ENCODE results near the gene SZT2. TPM values are rescaled to one million over a fixed set of nuclear protein-coding genes. Genes with fewer than 3 reads are reported as not detected.

Gene SZT2
- total and polyA plus RNA-seq, 12 donors: 8.6 to 44.0 (median 26.0) TPM

Small RNAs within 50 kb of the gene (microRNA-seq; reads per million reads assigned to microRNA genes)
- 0.60 to 1.0 reads per million in 2 donors for gene MIR6734
- gene MIR6735: 0 to 0.51 reads per million in 2 donors

Other genes with a start within 250 kb of the SZT2 start
- 10 to 100 TPM; 18.8 to 35.9 (median 25.9) TPM for gene EBNA1BP2, start 217.6 kb upstream of the SZT2 start, total RNA-seq
- gene EBNA1BP2, start 217.6 kb upstream of the SZT2 start, polyA plus RNA-seq: 100 to 1,000 TPM in 1 of 2 donors, 10 to 100 TPM in 1; 22.1 to 121 TPM
- gene CFAP57, start 217.6 kb upstream of the SZT2 start, total RNA-seq: under 1 TPM in 5 of 10 donors, not detected in 5; 0.10 to 0.35 (median 0.16) TPM
- under 1 TPM; 0.09 to 0.29 TPM for gene CFAP57, start 217.6 kb upstream of the SZT2 start, polyA plus RNA-seq
- under 1 TPM in 5 of 10 donors, not detected in 5; 0.15 to 0.37 (median 0.26) TPM for gene TMEM125, start 119.9 kb upstream of the SZT2 start, total RNA-seq
- under 1 TPM in 1 of 2 donors, not detected in 1; 0.16 TPM for gene TMEM125, start 119.9 kb upstream of the SZT2 start, polyA plus RNA-seq
- gene C1orf210, start 104.3 kb upstream of the SZT2 start, total RNA-seq: not detected
- gene C1orf210, start 104.3 kb upstream of the SZT2 start, polyA plus RNA-seq: not detected
- gene TIE1, start 88.9 kb upstream of the SZT2 start, total RNA-seq: 10 to 100 TPM; 19.9 to 55.8 (median 28.4) TPM
- gene TIE1, start 88.9 kb upstream of the SZT2 start, polyA plus RNA-seq: 10 to 100 TPM; 38.7 to 43.7 TPM
- 1 to 10 TPM in 1 of 10 donors, under 1 TPM in 9; 0.21 to 1.2 (median 0.42) TPM for gene MPL, start 52.1 kb upstream of the SZT2 start, total RNA-seq
- under 1 TPM; 0.03 to 0.22 TPM for gene MPL, start 52.1 kb upstream of the SZT2 start, polyA plus RNA-seq
- gene CDC20, start 30.9 kb upstream of the SZT2 start, total RNA-seq: 1 to 10 TPM in 6 of 10 donors, under 1 TPM in 4; 0.15 to 9.6 (median 1.5) TPM
- gene CDC20, start 30.9 kb upstream of the SZT2 start, polyA plus RNA-seq: 1 to 10 TPM in 1 of 2 donors, under 1 TPM in 1; 0.49 to 1.2 TPM
- gene ELOVL1, start 21.9 kb upstream of the SZT2 start, total RNA-seq: 10 to 100 TPM; 18.4 to 49.3 (median 28.3) TPM
- gene ELOVL1, start 21.9 kb upstream of the SZT2 start, polyA plus RNA-seq: 10 to 100 TPM; 24.3 to 82.0 TPM
- gene MED8, start 99 bp upstream of the SZT2 start, total RNA-seq: 10 to 100 TPM; 10.5 to 22.5 (median 13.9) TPM
- gene MED8, start 99 bp upstream of the SZT2 start, polyA plus RNA-seq: 10 to 100 TPM; 11.8 to 32.4 TPM
- 10 to 100 TPM; 15.9 to 24.4 (median 19.9) TPM for gene HYI, start 64.0 kb downstream of the SZT2 start, total RNA-seq
- 10 to 100 TPM; 13.1 to 67.4 TPM for gene HYI, start 64.0 kb downstream of the SZT2 start, polyA plus RNA-seq
- 10 to 100 TPM in 1 of 10 donors, 1 to 10 TPM in 9; 2.5 to 10.3 (median 5.0) TPM for gene PTPRF, start 141.0 kb downstream of the SZT2 start, total RNA-seq
- 1 to 10 TPM; 1.7 to 2.6 TPM for gene PTPRF, start 141.0 kb downstream of the SZT2 start, polyA plus RNA-seq

Measured in heart right ventricle (tissue), 12 donors.